ENCODE measurements around the gene FCRL5.

Gene FCRL5

DNA sequence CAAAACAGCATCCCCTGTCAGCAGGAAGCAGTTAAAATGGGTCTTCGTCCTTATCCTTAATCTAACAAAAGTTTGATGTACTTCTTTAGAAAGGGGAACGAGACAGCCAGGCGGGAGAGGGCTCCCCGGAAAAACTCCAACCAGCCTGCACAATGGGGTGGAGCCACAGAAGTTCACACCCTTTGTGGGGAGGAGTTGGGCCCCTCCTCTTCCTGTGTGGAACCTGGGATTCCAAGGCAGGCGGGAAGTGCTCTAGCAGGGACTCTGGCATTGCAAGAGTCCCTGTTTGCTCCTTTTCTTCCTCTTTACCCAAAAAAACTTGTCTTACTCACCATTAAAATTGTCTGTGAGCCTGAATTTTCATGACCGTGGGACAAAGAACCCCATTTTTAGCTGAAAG, 47.7 kb downstream of the FCRL5 start:
- CTCF ChIA-PET = interaction anchor here (0.6 kb wide), 1 partner anchor 1171 kb away, joined by 3 read pairs; no protein-coding TSS in a partner anchor

DNA sequence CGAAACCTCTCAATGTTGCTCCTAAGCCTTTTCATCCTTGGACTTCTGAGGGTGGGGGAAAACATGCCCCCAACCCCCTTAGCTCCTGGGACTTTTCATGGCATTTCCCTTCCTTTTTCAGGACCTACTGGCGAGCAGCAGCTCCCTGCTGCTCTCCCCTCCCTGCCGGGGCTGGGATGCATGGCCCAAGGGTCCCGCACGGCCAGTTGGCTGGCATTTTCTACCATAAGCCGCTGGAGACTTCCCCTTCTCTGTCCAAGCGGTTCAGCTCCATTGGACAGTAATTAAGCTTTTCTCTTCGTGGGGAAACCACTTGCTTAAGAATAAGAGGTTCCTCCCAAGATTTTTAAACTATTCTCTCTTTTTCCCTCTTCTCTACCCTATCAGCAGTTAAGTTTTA, 52.8 kb downstream of the FCRL5 start:
- DNase-seq (ENCODE audit: low spot score) = no peak
- TF ChIP-seq, protein P1, sequence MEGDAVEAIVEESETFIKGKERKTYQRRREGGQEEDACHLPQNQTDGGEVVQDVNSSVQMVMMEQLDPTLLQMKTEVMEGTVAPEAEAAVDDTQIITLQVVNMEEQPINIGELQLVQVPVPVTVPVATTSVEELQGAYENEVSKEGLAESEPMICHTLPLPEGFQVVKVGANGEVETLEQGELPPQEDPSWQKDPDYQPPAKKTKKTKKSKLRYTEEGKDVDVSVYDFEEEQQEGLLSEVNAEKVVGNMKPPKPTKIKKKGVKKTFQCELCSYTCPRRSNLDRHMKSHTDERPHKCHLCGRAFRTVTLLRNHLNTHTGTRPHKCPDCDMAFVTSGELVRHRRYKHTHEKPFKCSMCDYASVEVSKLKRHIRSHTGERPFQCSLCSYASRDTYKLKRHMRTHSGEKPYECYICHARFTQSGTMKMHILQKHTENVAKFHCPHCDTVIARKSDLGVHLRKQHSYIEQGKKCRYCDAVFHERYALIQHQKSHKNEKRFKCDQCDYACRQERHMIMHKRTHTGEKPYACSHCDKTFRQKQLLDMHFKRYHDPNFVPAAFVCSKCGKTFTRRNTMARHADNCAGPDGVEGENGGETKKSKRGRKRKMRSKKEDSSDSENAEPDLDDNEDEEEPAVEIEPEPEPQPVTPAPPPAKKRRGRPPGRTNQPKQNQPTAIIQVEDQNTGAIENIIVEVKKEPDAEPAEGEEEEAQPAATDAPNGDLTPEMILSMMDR (conservative IDR thresholded peaks at IDR 0.05; ENCODE audit: low read depth) = no peak
- ChIA-PET CTCF (interaction anchor here (0.7 kb wide), 1 partner anchor 634 kb away, joined by 3 read pairs; no protein-coding TSS in a partner anchor), POLR2A (ENCODE audit: low non-redundant PET) (no interaction called here)
- H3K27ac ChIP-seq = no peak overlapping the region

More for the DNA sequence above, 47.7 kb downstream of the FCRL5 start:
- TF ChIP-seq, protein P1 (conservative IDR thresholded peaks at IDR 0.05; ENCODE audit: low read depth) = no peak
- POLR2A ChIA-PET (ENCODE audit: low non-redundant PET) = no interaction called here
- H3K27ac ChIP-seq = no peak overlapping the region
- DNase-seq (ENCODE audit: low spot score) = no peak

DNA sequence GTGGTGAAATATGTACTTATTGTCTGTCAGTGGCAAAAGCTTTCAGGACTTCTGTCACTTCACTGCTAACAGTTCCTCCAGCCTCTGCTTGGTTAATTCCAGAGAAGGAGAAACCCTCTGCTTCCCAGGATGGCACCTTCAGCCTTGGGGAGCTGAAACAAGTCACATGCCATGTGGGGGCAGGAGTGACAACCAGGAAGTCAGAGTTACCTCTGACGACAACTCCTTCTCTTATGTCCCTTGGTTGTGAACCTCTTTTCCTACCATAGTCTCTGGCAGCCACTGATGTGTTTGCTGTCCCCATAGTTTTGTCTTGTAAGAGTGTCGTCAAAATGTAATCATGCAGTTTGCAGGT, 53.6 kb downstream of the FCRL5 start:
- DNase-seq (ENCODE audit: low spot score) = no peak
- POLR2A ChIA-PET (ENCODE audit: low non-redundant PET) = no interaction called here
- CTCF ChIA-PET = no interaction called here
- H3K27ac ChIP-seq = no peak overlapping the region
- TF ChIP-seq, protein P1 (conservative IDR thresholded peaks at IDR 0.05; ENCODE audit: low read depth) = no peak

DNA sequence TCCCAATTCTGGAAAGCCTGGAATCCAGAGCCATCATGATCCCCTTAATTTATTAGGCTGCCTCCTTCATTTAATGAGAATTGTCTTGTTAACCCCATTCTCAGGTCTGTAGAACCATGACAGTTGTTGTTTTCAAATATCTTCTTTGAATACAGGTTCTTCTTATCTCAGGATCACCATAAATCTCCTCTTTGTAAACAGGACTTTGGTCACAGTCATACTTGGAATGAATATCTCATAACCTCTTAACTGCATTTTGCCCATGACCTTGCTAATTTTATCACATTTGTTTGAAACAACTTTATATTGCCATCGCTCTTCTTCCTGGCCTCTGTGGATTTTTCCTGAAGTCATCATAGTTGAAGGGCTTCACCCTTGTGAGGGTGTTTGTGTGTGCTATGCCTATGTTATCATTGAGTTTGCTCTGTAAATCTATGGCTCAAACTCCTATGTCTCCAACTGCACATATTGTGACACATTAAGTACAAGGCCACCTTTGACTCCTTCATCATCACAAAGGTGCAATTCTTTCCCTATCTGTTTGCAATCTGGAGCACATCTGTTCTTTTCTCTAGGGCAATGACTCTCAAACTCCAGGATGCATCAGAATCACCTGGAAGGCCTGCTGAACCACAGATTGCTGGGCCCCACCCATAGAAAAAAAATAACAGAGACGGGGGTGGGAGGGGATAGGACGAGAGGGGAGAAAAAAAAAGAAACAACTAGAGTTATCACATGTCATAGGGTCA, 54.2 kb downstream of the FCRL5 start:
- CTCF ChIA-PET = no interaction called here
- no peak overlapping the region for H3K27ac ChIP-seq
- TF ChIP-seq, protein P1 (conservative IDR thresholded peaks at IDR 0.05; ENCODE audit: low read depth) = no peak
- POLR2A ChIA-PET (ENCODE audit: low non-redundant PET) = no interaction called here
- no peak for DNase-seq (ENCODE audit: low spot score)

DNA sequence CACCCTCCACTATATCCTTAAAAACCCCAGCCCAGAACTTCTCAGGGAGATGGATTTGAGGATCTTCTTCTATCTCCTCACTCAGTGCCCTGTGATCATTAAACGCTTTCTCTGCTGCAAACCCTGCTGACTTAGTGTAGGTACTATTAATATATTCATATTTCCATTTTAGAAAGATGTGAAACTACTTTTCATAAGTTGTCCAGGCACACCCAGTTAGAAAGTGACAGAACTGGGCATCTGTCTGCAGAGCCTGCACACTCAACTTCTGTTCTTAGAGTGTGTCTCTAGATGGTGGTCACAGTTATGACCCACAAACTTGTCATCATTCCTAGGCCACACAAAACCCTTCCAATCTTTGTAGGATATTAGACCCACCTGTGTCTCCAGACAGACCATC, 55.0 kb downstream of the FCRL5 start:
- ChIA-PET POLR2A (ENCODE audit: low non-redundant PET) (no interaction called here), CTCF (interaction anchor here (1.0 kb wide), 1 partner anchor 13 kb away, joined by 3 read pairs; no protein-coding TSS in a partner anchor)
- DNase-seq (ENCODE audit: low spot score) = no peak
- H3K27ac ChIP-seq = no peak overlapping the region
- TF ChIP-seq, protein P1 (conservative IDR thresholded peaks at IDR 0.05; ENCODE audit: low read depth) = no peak

DNA sequence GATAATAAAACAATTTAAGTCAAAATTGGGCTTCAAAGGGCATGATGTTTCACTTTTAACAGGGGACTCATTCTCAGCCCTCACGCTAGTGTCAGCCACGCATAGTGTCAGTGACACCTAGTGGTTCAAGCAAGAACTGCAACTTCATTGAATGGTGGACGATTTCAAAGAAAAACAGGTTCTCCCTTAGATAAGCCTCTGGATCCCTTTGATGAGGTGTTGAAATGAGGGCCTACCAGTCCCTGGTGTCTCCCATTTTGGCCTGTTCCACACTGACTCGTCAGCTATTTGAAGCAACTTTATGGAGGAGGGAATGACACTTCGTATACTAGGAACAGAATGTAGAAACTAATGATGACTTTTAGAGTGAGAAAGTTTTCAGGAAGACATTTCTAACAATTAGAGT, 56.2 kb downstream of the FCRL5 start:
- TF ChIP-seq, protein P1 (conservative IDR thresholded peaks at IDR 0.05; ENCODE audit: low read depth) = peak; percentile 83
- ChIA-PET POLR2A (ENCODE audit: low non-redundant PET) (no interaction called here), CTCF (interaction anchor here (0.6 to 1.1 kb wide), 5 partner anchors 10 to 432 kb away, joined by 3 to 5 read pairs (median 3); no protein-coding TSS in a partner anchor)
- DNase-seq (ENCODE audit: low spot score) = peak; percentile 41
- H3K27ac ChIP-seq = no peak overlapping the region

All from RWPE1 (cell line).